Mesodermal cell (in vitro differentiated cells): ENCODE data around the gene SLC6A18.

Experiments
- H3K27ac ChIP-seq: 2 replicates; pipeline ENCODE4 v1.7.0; 2013; ENCODE audit warnings: mild to moderate bottlenecking, low read depth, low read length, moderate library complexity; ENCODE audit not compliant: severe bottlenecking
- H3K36me3 ChIP-seq: 2 replicates; pipeline ENCODE4 v1.7.1; 2013; ENCODE audit warnings: mild to moderate bottlenecking, low read length, moderate library complexity; ENCODE audit not compliant: control insufficient read depth, insufficient read depth
- H3K4me1 ChIP-seq: one replicate; pipeline ENCODE4 v1.7.1; 2013; ENCODE audit warnings: mild to moderate bottlenecking, low read length; ENCODE audit not compliant: insufficient read depth, control insufficient read depth, poor library complexity, severe bottlenecking
- H3K4me3 ChIP-seq: 2 replicates; pipeline ENCODE4 v1.7.0; 2013; ENCODE audit warnings: low read length, control low read depth, mild to moderate bottlenecking; ENCODE audit not compliant: insufficient read depth, poor library complexity, severe bottlenecking; ENCODE audit errors: extremely low read depth
- H3K9me3 ChIP-seq: 2 replicates; pipeline ENCODE4 v1.7.1; 2013; ENCODE audit warnings: mild to moderate bottlenecking, low read length, moderate library complexity; ENCODE audit not compliant: control insufficient read depth
- WGBS, 2 experiments: methylation state at CpG; one replicate each; pipeline ENCODE4 v1.1.5; 2013; ENCODE audit warnings: missing lambda C conversion rate in 2 of 2; ENCODE audit not compliant: insufficient coverage in 2 of 2; 5-methylcytosine and 5-hydroxymethylcytosine counted together

SLC6A18 gene

GRCh38 chr5:1203968-1204692 is 21.1 kb upstream of the SLC6A18 start:
- WGBS, 2 experiments = 90% methylated on average over 10 to 25 of the region's 25 CpGs
- Histone ChIP-seq H3K4me3 (no peak overlapping the region), H3K27ac (no peak overlapping the region), H3K36me3 (no peaks in the 10 kb centered on the region), H3K4me1 (peaks cover 4% of the 10 kb centered on the region), H3K9me3 (no peaks in the 10 kb centered on the region)

GRCh38 chr5:1204693-1205242 is 20.4 kb upstream of the SLC6A18 start:
- H3K36me3 ChIP-seq = no peaks in the 10 kb centered on the region
- no peak overlapping the region for H3K27ac ChIP-seq
- H3K9me3 ChIP-seq = no peaks in the 10 kb centered on the region
- peaks cover 4% of the 10 kb centered on the region for H3K4me1 ChIP-seq
- WGBS, 2 experiments = 64 to 77% methylated on average over 6 to 16 of the region's 18 CpGs
- no peak overlapping the region for H3K4me3 ChIP-seq

- no peaks in the 10 kb centered on the region for H3K9me3 ChIP-seq
- H3K27ac ChIP-seq = no peak overlapping the region
- H3K36me3 ChIP-seq = no peaks in the 10 kb centered on the region
- WGBS, 2 experiments = 77 to 81% methylated on average over 3 to 7 of the region's 11 CpGs
- H3K4me3 ChIP-seq = no peak overlapping the region
- peaks cover 4% of the 10 kb centered on the region for H3K4me1 ChIP-seq
Observed at GRCh38 chr5:1205255-1206180, 19.7 kb upstream of the SLC6A18 start.

- Histone ChIP-seq H3K9me3 (no peaks in the 10 kb centered on the region), H3K4me3 (no peak overlapping the region), H3K27ac (no peak overlapping the region), H3K4me1 (peaks cover 4% of the 10 kb centered on the region), H3K36me3 (no peaks in the 10 kb centered on the region)
- WGBS, 2 experiments = 90 to 92% methylated on average over 45 to 47 of the region's 49 CpGs
Observed at GRCh38 chr5:1206521-1207412, 18.4 kb upstream of the SLC6A18 start.

GRCh38 chr5:1207555-1207954 is 17.6 kb upstream of the SLC6A18 start:
- peaks cover 4% of the 10 kb centered on the region for H3K4me1 ChIP-seq

GRCh38 chr5:1208221-1208742 is 16.9 kb upstream of the SLC6A18 start:
- H3K9me3 ChIP-seq = no peaks in the 10 kb centered on the region
- 85 to 89% methylated on average over 16 of the region's 17 CpGs for WGBS, 2 experiments
- H3K36me3 ChIP-seq = no peaks in the 10 kb centered on the region
- H3K4me1 ChIP-seq = peaks cover 4% of the 10 kb centered on the region
- no peak overlapping the region for H3K27ac ChIP-seq
- no peak overlapping the region for H3K4me3 ChIP-seq

More at GRCh38 chr5:1207555-1207954, 17.6 kb upstream of the SLC6A18 start:
- H3K27ac ChIP-seq = no peak overlapping the region
- H3K9me3 ChIP-seq = no peaks in the 10 kb centered on the region
- no peaks in the 10 kb centered on the region for H3K36me3 ChIP-seq
- H3K4me3 ChIP-seq = no peak overlapping the region
- WGBS, 2 experiments = 79 to 85% methylated on average over 3 to 6 of the region's 6 CpGs

- Histone ChIP-seq H3K27ac (no peak overlapping the region), H3K36me3 (no peaks in the 10 kb centered on the region), H3K4me3 (no peak overlapping the region), H3K4me1 (peaks cover 4% of the 10 kb centered on the region), H3K9me3 (no peaks in the 10 kb centered on the region)
- WGBS, 2 experiments = 80 to 85% methylated on average over 16 to 24 of the region's 24 CpGs
Observed at GRCh38 chr5:1208743-1209488, 16.3 kb upstream of the SLC6A18 start.

GRCh38 chr5:1209489-1209852 is 15.7 kb upstream of the SLC6A18 start:
- Histone ChIP-seq H3K27ac (no peak overlapping the region), H3K4me3 (no peak overlapping the region), H3K9me3 (no peaks in the 10 kb centered on the region), H3K4me1 (peaks cover 4% of the 10 kb centered on the region), H3K36me3 (no peaks in the 10 kb centered on the region)
- 56 to 90% methylated on average over 1 to 2 of the region's 2 CpGs for WGBS, 2 experiments

- no peak overlapping the region for H3K27ac ChIP-seq
- H3K4me3 ChIP-seq = no peak overlapping the region
- H3K9me3 ChIP-seq = no peaks in the 10 kb centered on the region
- WGBS, 2 experiments = 82 to 90% methylated on average over 18 to 20 of the region's 21 CpGs
- no peaks in the 10 kb centered on the region for H3K36me3 ChIP-seq
- peaks cover 4% of the 10 kb centered on the region for H3K4me1 ChIP-seq
Observed at GRCh38 chr5:1209896-1210776, 15.0 kb upstream of the SLC6A18 start.
